NT2/D1 (cell line): ENCODE results near the gene SCUBE2.
A peak's percentile ranks its signal among the peaks of the same experiment; 100 is the strongest.

Source experiments
- DNase-seq: peaks from one replicate; pipeline ENCODE4 v3.0.0-alpha.2; 2011; ENCODE audit warnings: low read depth, low spot score
- H3K27me3 ChIP-seq: 2 replicates; pipeline ENCODE4 v1.6.0; 2011; ENCODE audit warnings: mild to moderate bottlenecking; ENCODE audit not compliant: insufficient read length, insufficient read depth
- H3K36me3 ChIP-seq: 2 replicates; pipeline ENCODE4 v1.6.1; 2011; ENCODE audit warnings: mild to moderate bottlenecking, low read length, mixed read lengths; ENCODE audit not compliant: insufficient read depth, insufficient read length
- H3K4me1 ChIP-seq: 2 replicates; pipeline ENCODE4 v1.5.1; 2011; ENCODE audit not compliant: insufficient read depth, insufficient read length
- H3K4me3 ChIP-seq: 2 replicates; pipeline ENCODE4 v1.5.1; 2011; ENCODE audit warnings: low read depth; ENCODE audit not compliant: insufficient read length
- H3K9ac ChIP-seq: 2 replicates; pipeline ENCODE4 v1.6.0; 2011; ENCODE audit warnings: low read depth; ENCODE audit not compliant: insufficient read length
- H3K9me3 ChIP-seq: 2 replicates; pipeline ENCODE4 v1.5.1; 2011; ENCODE audit warnings: mild to moderate bottlenecking, low read length; ENCODE audit not compliant: insufficient read depth
- SUZ12 ChIP-seq: IDR thresholded peaks from 2 replicates; pipeline ENCODE4 v1.6.1; 2011; ENCODE audit not compliant: insufficient read length, insufficient read depth; ENCODE audit errors: extremely low read depth
- YY1 ChIP-seq: IDR thresholded peaks from 2 replicates; pipeline ENCODE4 v1.6.1; 2011; ENCODE audit not compliant: insufficient read length, insufficient read depth
- ZNF274 ChIP-seq: IDR thresholded peaks from 2 replicates; pipeline ENCODE4 v1.6.1; 2011; ENCODE audit warnings: mild to moderate bottlenecking, low read depth, low read length

The SCUBE2 gene

DNA sequence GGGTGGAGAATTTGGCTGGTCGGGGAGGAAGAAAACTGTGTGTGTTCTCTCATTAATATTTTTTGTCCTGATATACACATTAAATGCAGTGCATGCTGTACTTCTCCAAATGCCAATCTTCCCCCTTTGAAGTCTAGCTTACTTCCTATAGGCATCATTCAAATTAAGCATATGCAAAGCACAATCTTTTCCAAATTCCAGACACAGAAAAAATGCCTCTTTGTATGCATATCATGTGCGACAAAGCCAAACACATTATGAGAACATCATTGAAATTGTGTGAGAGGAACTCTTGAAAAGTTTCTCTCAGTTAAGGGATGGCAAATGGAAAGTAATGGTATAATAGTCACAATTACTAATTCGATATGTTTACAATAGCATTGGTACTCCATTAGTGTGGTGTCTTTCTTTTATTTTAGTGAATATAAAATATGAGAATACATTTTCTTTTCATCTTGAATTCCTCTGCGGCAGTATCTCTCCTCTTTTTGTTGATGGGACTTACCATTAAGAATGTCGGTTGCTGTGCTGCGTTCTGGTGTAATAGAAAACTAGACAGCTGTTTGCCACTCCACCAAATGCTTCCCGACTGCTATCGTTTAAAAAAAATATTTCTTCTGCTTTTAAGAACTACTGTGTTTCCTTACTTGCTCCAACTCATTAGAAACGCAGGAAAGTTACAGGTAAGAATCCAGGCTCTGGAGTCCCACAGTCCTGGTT is 68.3 kb downstream of the SCUBE2 start:
- no peak overlapping the region for H3K9ac ChIP-seq
- no peaks in the 10 kb centered on the region for H3K4me1 ChIP-seq
- H3K27me3 ChIP-seq = no peaks in the 10 kb centered on the region
- no peaks in the 10 kb centered on the region for H3K9me3 ChIP-seq
- DNase-seq = no peak
- no peaks in the 10 kb centered on the region for H3K36me3 ChIP-seq
- TF ChIP-seq ZNF274 = no peak
- no peak for TF ChIP-seq SUZ12
- TF ChIP-seq YY1 = no peak
- H3K4me3 ChIP-seq = no peak overlapping the region

DNA sequence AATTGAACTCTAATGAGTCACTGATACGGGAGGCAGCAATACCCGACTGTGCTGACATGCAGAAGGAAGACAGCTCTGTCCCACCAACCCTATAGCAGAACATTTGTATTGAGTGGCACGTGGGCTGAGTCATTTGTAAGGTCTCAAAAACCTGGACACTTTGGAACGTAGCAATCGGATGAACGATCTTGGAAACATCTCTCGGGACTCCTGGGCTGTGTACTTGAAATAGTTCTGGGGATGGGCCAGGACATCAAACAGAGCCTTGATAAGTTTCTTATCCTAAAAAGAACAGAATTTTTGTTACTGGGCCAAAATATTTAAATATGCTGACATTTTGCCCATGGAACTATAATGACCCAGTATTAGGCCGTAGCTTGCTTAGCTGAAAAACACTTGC is 70.5 kb downstream of the SCUBE2 start:
- Histone ChIP-seq H3K4me1 (no peaks in the 10 kb centered on the region), H3K9ac (no peak overlapping the region), H3K27me3 (no peaks in the 10 kb centered on the region), H3K9me3 (no peaks in the 10 kb centered on the region), H3K4me3 (no peak overlapping the region), H3K36me3 (no peaks in the 10 kb centered on the region)
- no peak for DNase-seq
- no peak for TF ChIP-seq YY1
- TF ChIP-seq SUZ12 = no peak
- no peak for TF ChIP-seq ZNF274

DNA sequence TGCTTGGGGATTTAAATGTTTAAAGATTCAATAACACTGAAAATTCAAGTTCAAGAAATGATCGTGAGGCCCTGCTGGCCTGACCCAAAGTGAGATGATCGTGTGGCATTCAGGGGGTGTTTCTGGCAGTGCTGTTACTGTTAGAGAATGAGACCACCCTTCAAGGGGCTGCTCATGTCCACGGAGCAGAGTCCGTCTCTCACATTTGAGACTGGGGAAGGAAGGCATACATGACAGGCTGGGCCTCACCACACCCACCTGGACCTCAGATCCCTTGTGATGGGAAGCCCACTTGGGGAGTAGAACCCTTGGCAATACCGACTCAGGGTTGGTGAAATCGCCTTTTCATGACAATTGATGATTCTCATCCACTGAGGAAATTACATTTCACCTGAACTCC is 71.5 kb downstream of the SCUBE2 start:
- TF ChIP-seq ZNF274 (no peak), SUZ12 (no peak), YY1 (no peak)
- Histone ChIP-seq H3K9ac (no peak overlapping the region), H3K27me3 (no peaks in the 10 kb centered on the region), H3K4me3 (no peak overlapping the region), H3K4me1 (no peaks in the 10 kb centered on the region), H3K36me3 (no peaks in the 10 kb centered on the region), H3K9me3 (no peaks in the 10 kb centered on the region)
- no peak for DNase-seq

DNA sequence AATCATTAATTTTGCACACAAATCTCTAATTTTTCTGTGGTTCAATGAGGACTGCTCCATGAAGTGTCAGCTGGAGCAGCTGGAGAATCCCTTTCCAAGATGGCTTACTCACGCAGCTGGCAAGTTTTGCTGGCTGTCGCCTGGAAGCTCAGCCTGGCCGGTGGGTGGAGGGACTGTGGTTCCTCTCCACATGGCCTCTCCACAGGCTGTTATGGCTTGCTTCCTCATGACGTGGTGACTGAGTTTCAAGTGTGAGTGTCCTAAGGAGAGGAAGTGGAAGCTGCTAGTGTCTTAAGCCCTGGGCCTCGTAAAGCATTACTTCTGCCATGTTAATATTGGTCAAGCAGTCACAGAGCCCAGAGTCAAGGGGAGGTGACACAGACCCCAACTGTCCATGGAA is 73.6 kb downstream of the SCUBE2 start:
- no peaks in the 10 kb centered on the region for H3K27me3 ChIP-seq
- H3K9me3 ChIP-seq = no peaks in the 10 kb centered on the region
- H3K36me3 ChIP-seq = no peaks in the 10 kb centered on the region
- no peaks in the 10 kb centered on the region for H3K4me1 ChIP-seq
- DNase-seq = no peak
- no peak overlapping the region for H3K9ac ChIP-seq
- H3K4me3 ChIP-seq = no peak overlapping the region
- no peak for TF ChIP-seq YY1
- TF ChIP-seq SUZ12 = no peak

DNA sequence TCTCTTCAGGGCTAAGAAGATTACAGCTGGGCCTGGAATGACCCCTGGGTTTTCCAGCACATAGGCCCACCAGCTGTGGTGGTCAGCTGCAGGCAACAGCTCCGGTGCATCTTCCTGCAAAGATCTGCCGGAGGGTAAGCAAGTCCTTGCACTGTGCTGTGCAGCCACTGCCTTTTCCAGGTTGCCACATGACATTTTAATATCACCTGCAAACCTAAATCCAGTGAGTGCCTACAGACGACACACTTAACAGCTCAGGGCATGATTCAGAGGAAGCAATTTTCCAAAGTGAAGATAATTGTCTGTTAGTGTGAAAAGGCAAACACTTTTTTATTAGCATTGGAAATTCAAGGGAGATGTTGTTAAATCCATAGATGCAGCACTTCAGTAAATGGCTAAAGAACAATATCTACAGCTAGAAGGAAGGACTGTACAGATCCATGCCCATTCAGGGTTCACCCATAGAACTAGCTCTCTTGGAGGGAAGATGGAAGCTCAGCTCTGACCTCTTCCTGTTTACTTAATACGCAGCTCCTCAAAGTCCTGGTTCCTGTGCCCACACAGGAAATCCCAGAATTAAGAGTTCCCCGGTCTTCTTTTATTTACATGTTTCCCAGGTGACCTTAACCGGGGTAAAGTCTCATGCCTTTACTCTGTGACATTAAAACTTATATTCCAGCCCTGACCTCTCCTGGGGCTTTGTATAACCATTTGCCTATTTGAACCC is 74.3 kb downstream of the SCUBE2 start:
- no peak overlapping the region for H3K4me3 ChIP-seq
- no peaks in the 10 kb centered on the region for H3K9me3 ChIP-seq
- no peak for DNase-seq
- no peak overlapping the region for H3K9ac ChIP-seq
- no peak for TF ChIP-seq YY1
- no peak for TF ChIP-seq ZNF274
- TF ChIP-seq SUZ12 = no peak
- H3K36me3 ChIP-seq = no peaks in the 10 kb centered on the region
- no peaks in the 10 kb centered on the region for H3K27me3 ChIP-seq
- H3K4me1 ChIP-seq = no peaks in the 10 kb centered on the region

DNA sequence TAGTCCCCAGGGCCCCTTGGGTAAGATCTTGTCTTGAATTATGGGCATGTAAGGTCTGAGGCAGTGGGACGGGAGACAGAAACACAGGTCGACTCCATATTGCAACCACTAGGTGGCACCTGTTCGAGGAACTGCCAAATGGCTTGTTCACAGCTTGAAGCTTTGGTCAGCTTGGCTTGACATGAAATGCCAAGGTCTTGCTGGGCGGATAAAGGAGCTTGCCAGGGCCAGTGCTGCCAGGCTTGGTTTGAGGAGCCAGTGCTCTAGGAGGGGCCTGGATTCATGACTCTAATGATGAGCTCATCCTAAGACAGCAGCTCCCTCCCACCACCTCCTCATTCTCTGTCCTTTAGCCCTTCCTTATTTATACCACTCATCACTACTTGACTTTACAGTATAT is 75.7 kb downstream of the SCUBE2 start:
- TF ChIP-seq YY1 = no peak
- no peak for TF ChIP-seq SUZ12
- TF ChIP-seq ZNF274 = no peak
- no peaks in the 10 kb centered on the region for H3K4me1 ChIP-seq
- no peak overlapping the region for H3K9ac ChIP-seq
- no peaks in the 10 kb centered on the region for H3K27me3 ChIP-seq
- DNase-seq = peak; percentile 63
- H3K36me3 ChIP-seq = no peaks in the 10 kb centered on the region
- no peak overlapping the region for H3K4me3 ChIP-seq
- no peaks in the 10 kb centered on the region for H3K9me3 ChIP-seq

DNA sequence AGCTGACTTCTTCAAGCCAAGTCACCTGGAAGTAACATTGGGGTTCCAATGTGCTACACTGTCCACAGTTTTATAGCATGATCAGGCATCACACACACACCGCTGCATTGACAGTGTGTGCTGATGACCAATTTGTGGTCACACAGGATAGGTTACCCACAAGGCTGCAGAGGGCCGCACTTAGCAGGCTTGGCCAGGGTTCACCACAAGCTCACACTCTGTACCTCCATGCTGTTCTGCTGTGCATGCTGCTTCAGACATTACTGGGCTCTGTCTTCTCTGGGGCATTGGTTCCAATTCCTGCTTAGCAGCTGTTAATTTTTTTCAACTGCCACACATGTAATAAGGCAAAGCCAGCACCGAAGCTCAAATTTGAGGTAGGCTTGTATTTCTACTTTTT is 76.6 kb downstream of the SCUBE2 start:
- H3K4me1 ChIP-seq = no peaks in the 10 kb centered on the region

More for the DNA sequence above, 76.6 kb downstream of the SCUBE2 start:
- Histone ChIP-seq H3K9me3 (no peaks in the 10 kb centered on the region), H3K27me3 (no peaks in the 10 kb centered on the region), H3K9ac (no peak overlapping the region), H3K4me3 (no peak overlapping the region), H3K36me3 (no peaks in the 10 kb centered on the region)
- no peak for TF ChIP-seq ZNF274
- TF ChIP-seq SUZ12 = no peak
- no peak for TF ChIP-seq YY1
- DNase-seq = no peak
